ENCODE results near the gene TTC28. TPM values are rescaled to one million over a fixed set of nuclear protein-coding genes. Genes with fewer than 3 reads are reported as not detected.

Gene TTC28
- total RNA-seq, 4 donors from 2014 or later: 35.1 to 138 (median 50.8) TPM

- peaks cover 0 to 50% (median 32%) of the 10 kb centered on the region in 3 donors for H3K4me1 ChIP-seq
- H3K27ac ChIP-seq: no peak overlapping the region
- no peak for ATAC-seq
- H3K36me3 ChIP-seq: peaks cover 0 to 5% of the 10 kb centered on the region in 2 donors
- no peak for TF ChIP-seq CTCF (IDR thresholded peaks at IDR 0.05)
- TF ChIP-seq POLR2AphosphoS5 (IDR thresholded peaks at IDR 0.05): no peak
- no peak for TF ChIP-seq EP300 (IDR thresholded peaks at IDR 0.05)
- no peak for TF ChIP-seq POLR2A (IDR thresholded peaks at IDR 0.05)
- H3K27me3 ChIP-seq: no peaks in the 10 kb centered on the region
- H3K4me3 ChIP-seq: no peak overlapping the region
- no peaks in the 10 kb centered on the region for H3K9me3 ChIP-seq
- WGBS, 2 donors (ENCODE audit: low coverage in 1 of 2): 94 to 95% methylated on average over 3 to 4 of the region's 4 CpGs
Measured at GRCh38 chr22:28024422-28024888, 655.2 kb downstream of the TTC28 start.

GRCh38 chr22:28023774-28024173 lies 655.9 kb downstream of the TTC28 start:
- Histone ChIP-seq H3K4me1 (peaks cover 0 to 45% (median 25%) of the 10 kb centered on the region in 3 donors), H3K9me3 (no peaks in the 10 kb centered on the region)
- ATAC-seq: no peak

GRCh38 chr22:28023036-28023435 lies 656.6 kb downstream of the TTC28 start:
- Histone ChIP-seq H3K27me3 (no peaks in the 10 kb centered on the region), H3K4me1 (peaks cover 0 to 37% (median 18%) of the 10 kb centered on the region in 3 donors), H3K9me3 (no peaks in the 10 kb centered on the region), H3K4me3 (no peak overlapping the region), H3K36me3 (no peaks in the 10 kb centered on the region), H3K27ac (no peak overlapping the region)
- ATAC-seq: no peak
- WGBS, 2 donors (ENCODE audit: low coverage in 1 of 2): 100% methylated on average over 2 of the region's 5 CpGs; no CpG with 5 or more reads in 1 of the 2 donors
- no peak for TF ChIP-seq POLR2AphosphoS5 (IDR thresholded peaks at IDR 0.05)
- TF ChIP-seq CTCF (IDR thresholded peaks at IDR 0.05): no peak
- no peak for TF ChIP-seq EP300 (IDR thresholded peaks at IDR 0.05)
- no peak for TF ChIP-seq POLR2A (IDR thresholded peaks at IDR 0.05)

More at GRCh38 chr22:28023774-28024173, 655.9 kb downstream of the TTC28 start:
- Histone ChIP-seq H3K36me3 (no peaks in the 10 kb centered on the region), H3K27ac (no peak overlapping the region), H3K27me3 (no peaks in the 10 kb centered on the region), H3K4me3 (no peak overlapping the region)
- 63 to 80% methylated on average over 3 of the region's 5 CpGs for WGBS, 2 donors (ENCODE audit: low coverage in 1 of 2)
- no peak for TF ChIP-seq POLR2AphosphoS5 (IDR thresholded peaks at IDR 0.05)
- no peak for TF ChIP-seq POLR2A (IDR thresholded peaks at IDR 0.05)
- no peak for TF ChIP-seq EP300 (IDR thresholded peaks at IDR 0.05)

GRCh38 chr22:28021998-28022660 lies 657.5 kb downstream of the TTC28 start:
- ATAC-seq: no peak
- Histone ChIP-seq H3K27ac (no peak overlapping the region), H3K4me3 (no peak overlapping the region), H3K27me3 (no peaks in the 10 kb centered on the region), H3K36me3 (no peaks in the 10 kb centered on the region), H3K9me3 (no peaks in the 10 kb centered on the region), H3K4me1 (peaks cover 0 to 28% (median 13%) of the 10 kb centered on the region in 3 donors)
- TF ChIP-seq POLR2AphosphoS5 (IDR thresholded peaks at IDR 0.05): no peak
- TF ChIP-seq CTCF (IDR thresholded peaks at IDR 0.05): no peak
- no peak for TF ChIP-seq POLR2A (IDR thresholded peaks at IDR 0.05)
- no peak for TF ChIP-seq EP300 (IDR thresholded peaks at IDR 0.05)
- 90 to 100% methylated on average over 1 to 6 of the region's 7 CpGs for WGBS, 2 donors (ENCODE audit: low coverage in 1 of 2)

GRCh38 chr22:28021116-28021997 lies 658.3 kb downstream of the TTC28 start:
- WGBS, 2 donors (ENCODE audit: low coverage in 1 of 2): 97 to 100% methylated on average over 4 to 5 of the region's 15 CpGs
- Histone ChIP-seq H3K27ac (peak overlapping the region in 1 of 4 donors; percentile 34), H3K4me1 (peaks cover 0 to 26% (median 13%) of the 10 kb centered on the region in 3 donors), H3K4me3 (no peak overlapping the region), H3K27me3 (no peaks in the 10 kb centered on the region), H3K36me3 (no peaks in the 10 kb centered on the region), H3K9me3 (no peaks in the 10 kb centered on the region)
- no peak for TF ChIP-seq CTCF (IDR thresholded peaks at IDR 0.05)
- no peak for TF ChIP-seq EP300 (IDR thresholded peaks at IDR 0.05)
- no peak for TF ChIP-seq POLR2A (IDR thresholded peaks at IDR 0.05)
- no peak for TF ChIP-seq POLR2AphosphoS5 (IDR thresholded peaks at IDR 0.05)
- no peak for ATAC-seq

Data from gastroesophageal sphincter (tissue), 4 donors.